HG03457 (cell line): Measurements from ENCODE around the gene AP1S3.

Source experiments
- ATAC-seq: cut with Tn5 transposase; IDR thresholded peaks from one replicate; pipeline ENCODE4 v1.9.1; 2021; ENCODE audit warnings: moderate number of reproducible peaks; ENCODE audit not compliant: unreplicated experiment

The AP1S3 gene

GRCh38 chr2:223764796-223765195 is 72.6 kb downstream of the AP1S3 start:
- no peak for ATAC-seq

GRCh38 chr2:223762853-223763252 is 74.5 kb downstream of the AP1S3 start:
- ATAC-seq: no peak

GRCh38 chr2:223761746-223762145 is 75.6 kb downstream of the AP1S3 start:
- ATAC-seq: peak; percentile 51

GRCh38 chr2:223760838-223761502 is 76.4 kb downstream of the AP1S3 start:
- ATAC-seq: peak; percentile 76

GRCh38 chr2:223759569-223760430 is 77.6 kb downstream of the AP1S3 start:
- no peak for ATAC-seq

GRCh38 chr2:223758131-223758840 is 79.1 kb downstream of the AP1S3 start:
- ATAC-seq: no peak

- ATAC-seq: no peak
Observed at GRCh38 chr2:223753940-223754339, 83.4 kb downstream of the AP1S3 start.

- no peak for ATAC-seq
Observed at GRCh38 chr2:223751012-223751411, 86.4 kb downstream of the AP1S3 start.

GRCh38 chr2:223747392-223748042 is 89.9 kb downstream of the AP1S3 start:
- no peak for ATAC-seq

GRCh38 chr2:223746611-223747010 is 90.8 kb downstream of the AP1S3 start:
- no peak for ATAC-seq

- no peak for ATAC-seq
Observed at GRCh38 chr2:223744580-223744979, 92.8 kb downstream of the AP1S3 start.

- ATAC-seq: no peak
Observed at GRCh38 chr2:223740679-223741078, 96.7 kb downstream of the AP1S3 start.

GRCh38 chr2:223737207-223737606 is 100.2 kb downstream of the AP1S3 start:
- ATAC-seq: no peak

- ATAC-seq: no peak
Observed at GRCh38 chr2:223736488-223736887, 100.9 kb downstream of the AP1S3 start.

GRCh38 chr2:223735659-223736244 is 101.6 kb downstream of the AP1S3 start:
- ATAC-seq: no peak

GRCh38 chr2:223735035-223735640 is 102.2 kb downstream of the AP1S3 start:
- ATAC-seq: no peak

- no peak for ATAC-seq
Observed at GRCh38 chr2:223734346-223734745, 103.0 kb downstream of the AP1S3 start.

- ATAC-seq: no peak
Observed at GRCh38 chr2:223732346-223732745, 105.0 kb downstream of the AP1S3 start.

GRCh38 chr2:223731503-223731902 is 105.9 kb downstream of the AP1S3 start:
- ATAC-seq: no peak

- ATAC-seq: no peak
Observed at GRCh38 chr2:223729781-223730180, 107.6 kb downstream of the AP1S3 start.
